K562 (cell line): Measurements from ENCODE around the gene ASIC3. TPM values are rescaled to one million over a fixed set of nuclear protein-coding genes. Genes with fewer than 3 reads are reported as not detected.

Source experiments
- E2F6 ChIP-seq, 2 experiments: IDR thresholded peaks; 2 replicates each; pipeline ENCODE4 v1.6.1; 2011; ENCODE audit warnings: borderline replicate concordance in 1 of 2, control low read depth in 1 of 2, low read depth in 1 of 2, low read length in 1 of 2, mild to moderate bottlenecking in 1 of 2, mixed read lengths in 1 of 2, moderate library complexity in 1 of 2; ENCODE audit not compliant: insufficient read depth in 1 of 2, insufficient read length in 1 of 2, poor library complexity in 1 of 2, severe bottlenecking in 1 of 2; ENCODE audit errors: extremely low read depth in 1 of 2
- ELK3 ChIP-seq: fragments of 450-650 bp; formaldehyde crosslinking; IDR thresholded peaks from 2 replicates; pipeline ENCODE4 v1.4.0; 2020; ENCODE audit warnings: mild to moderate bottlenecking
- HEY1 ChIP-seq: fragments of 250-450 bp; sonication (Bioruptor Pico); IDR thresholded peaks from 2 replicates; pipeline ENCODE4 v1.5.0; 2020; ENCODE audit warnings: mild to moderate bottlenecking, moderate library complexity, borderline replicate concordance
- HNRNPK ChIP-seq: fragments of 200-400 bp; formaldehyde crosslinking; IDR thresholded peaks from one replicate; pipeline ENCODE4 v1.6.1; 2018; ENCODE audit warnings: mild to moderate bottlenecking, low read depth, low read length; ENCODE audit not compliant: poor library complexity, severe bottlenecking
- IRF1 ChIP-seq: sonication (generic); formaldehyde crosslinking; IDR thresholded peaks from 2 replicates; pipeline ENCODE4 v1.8.0; 2022; ENCODE audit warnings: missing genetic modification reagents, mild to moderate bottlenecking, borderline replicate concordance
- JUND ChIP-seq, 2 experiments: IDR thresholded peaks; 2 replicates in 1 of 2; 3 replicates in 1 of 2; pipeline ENCODE4 v1.6.1; 2011; ENCODE audit warnings: borderline replicate concordance in 2 of 2, low read depth in 2 of 2, low read length in 2 of 2, improper control_type of control experiment in 1 of 2, missing biosample characterization in 1 of 2, missing genetic modification characterization in 1 of 2, missing genetic modification reagents in 1 of 2
- KDM2B ChIP-seq: fragments of 250-450 bp; sonication (Bioruptor Pico); IDR thresholded peaks from 2 replicates; pipeline ENCODE4 v1.8.0; 2021; ENCODE audit warnings: mild to moderate bottlenecking, moderate library complexity
- KLF6 ChIP-seq: fragments of 250-450 bp; sonication (Bioruptor Pico); IDR thresholded peaks from 2 replicates; pipeline ENCODE4 v1.4.0; 2020; ENCODE audit warnings: mild to moderate bottlenecking, moderate library complexity, borderline replicate concordance
- MIER1 ChIP-seq: fragments of 450-650 bp; IDR thresholded peaks from 2 replicates; pipeline ENCODE4 v1.6.1; 2016; ENCODE audit warnings: antibody characterized with exemption, mild to moderate bottlenecking, low read depth
- PCBP1 ChIP-seq: fragments of 200-400 bp; formaldehyde crosslinking; IDR thresholded peaks from 2 replicates; pipeline ENCODE4 v1.6.1; 2018; ENCODE audit warnings: mild to moderate bottlenecking, low read depth, low read length; ENCODE audit not compliant: poor library complexity, severe bottlenecking
- PHB ChIP-seq: fragments of 250-450 bp; sonication (Bioruptor Pico); IDR thresholded peaks from 2 replicates; pipeline ENCODE4 v1.5.0; 2021
- PTTG1 ChIP-seq: fragments of 450-650 bp; IDR thresholded peaks from 2 replicates; pipeline ENCODE4 v1.6.1; 2016; ENCODE audit warnings: low read depth, mild to moderate bottlenecking, missing genetic modification characterization, missing compliant biosample characterization
- USF1 ChIP-seq: sonication (generic); formaldehyde crosslinking; IDR thresholded peaks from 2 replicates; pipeline ENCODE4 v1.9.0; 2022; ENCODE audit warnings: mild to moderate bottlenecking, missing genetic modification reagents
- ZKSCAN1 ChIP-seq: fragments of 150-350 bp; IDR thresholded peaks from 2 replicates; pipeline ENCODE4 v1.6.1; 2016; ENCODE audit warnings: low read depth, low read length
- ZNF436 ChIP-seq: fragments of 250-450, 450-650 bp; sonication (Bioruptor Pico); formaldehyde crosslinking; IDR thresholded peaks from 2 replicates; pipeline ENCODE4 v1.7.0; 2020; ENCODE audit warnings: mild to moderate bottlenecking
- ZNF518B ChIP-seq: fragments of 250-450 bp; sonication (Bioruptor Pico); IDR thresholded peaks from 2 replicates; pipeline ENCODE4 v1.5.0; 2021; ENCODE audit warnings: mild to moderate bottlenecking, moderate library complexity
- ZNF551 ChIP-seq: fragments of 250-450 bp; sonication (Bioruptor Pico); IDR thresholded peaks from 2 replicates; pipeline ENCODE4 v1.5.0; 2021; ENCODE audit warnings: mild to moderate bottlenecking, moderate library complexity
- ZNF766 ChIP-seq: fragments of 200-800 bp; sonication (Bioruptor generic); conservative IDR thresholded peaks from 2 replicates; pipeline ENCODE4 v1.6.1; 2016; ENCODE audit warnings: missing genetic modification characterization, missing compliant biosample characterization
- polyA plus RNA-seq, 8 experiments: library from polyadenylated mRNA; depleted of rRNA in 4 of 8; stranded (reverse) in 5 of 8; unstranded in 3 of 8; fragments of >200 nt; fragmentation: Nextera tagmentation in 2 of 8; fragmentation: Illumina TruSeq in 1 of 8; extraction: Ambion mirVana in 2 of 8; extraction: Trizol in 1 of 8; gene quantifications; 2 replicates each; pipeline versions ENCODE4 v1.2.1 to v1.2.3, GENCODE V29; 2011 to 2014; ENCODE audit warnings: inconsistent platforms in 1 of 8, missing spikeins in 1 of 8
- total RNA-seq, 7 experiments: library from RNA; depleted of rRNA in 6 of 7; stranded (reverse); fragments of >200 nt in 6 of 7; fragmentation: Illumina TruSeq in 2 of 7; extraction: Trizol in 2 of 7; gene quantifications; 2 replicates each; pipeline versions ENCODE4 v1.2.1 to v1.2.3, GENCODE V29; 2011 to 2021; ENCODE audit warnings: low replicate concordance in 1 of 7

Gene ASIC3
- total and polyA plus RNA-seq, 9 of the 15 experiments (the other 6 are each of a cell fraction or from before 2014, with no cell fraction given): 0.11 to 5.0 (median 0.87) TPM

GRCh38 chr7:151008511-151009323 is 39.6 kb upstream of the ASIC3 start (continued):
- TF ChIP-seq PTTG1 (tag): peak; percentile 44; the same call in 1 of the 2 replicates
- TF ChIP-seq ZKSCAN1: peak; percentile 86
- peak; percentile 25 to 80 for TF ChIP-seq E2F6 (IDR thresholded peaks at IDR 0.05; ENCODE audit: borderline replicate concordance in 1 of 2, extremely low read depth in 1 of 2, insufficient read depth in 1 of 2, insufficient read length in 1 of 2, low read depth in 1 of 2, low read length in 1 of 2, poor library complexity in 1 of 2, severe bottlenecking in 1 of 2)
- no peak for TF ChIP-seq HNRNPK
- TF ChIP-seq JUND (IDR thresholded peaks at IDR 0.05; ENCODE audit: borderline replicate concordance, low read depth, low read length): peak; percentile 83
- no peak; the same call in 2 of the 3 replicates for TF ChIP-seq JUND (tag; IDR thresholded peaks at IDR 0.05; ENCODE audit: borderline replicate concordance, low read depth, low read length)
- peak; percentile 84; the same call in 1 of the 2 replicates for TF ChIP-seq IRF1 (CRISPR knock-in tag)
- TF ChIP-seq KLF6 (CRISPR knock-in tag): no peak
- peak; percentile 71 for TF ChIP-seq USF1 (CRISPR knock-in tag)
- TF ChIP-seq KDM2B (CRISPR knock-in tag): peak; percentile 46; the same call in 1 of the 2 replicates
- peak; percentile 50 for TF ChIP-seq PCBP1
- TF ChIP-seq ZNF766 (CRISPR knock-in tag): peak; percentile 76; the same call in 1 of the 2 replicates
- TF ChIP-seq ELK3 (CRISPR knock-in tag): no peak
- TF ChIP-seq HEY1: peak; percentile 27; the same call in 1 of the 2 replicates
- no peak for TF ChIP-seq ZNF436 (CRISPR knock-in tag)
- no peak for TF ChIP-seq ZNF518B
- no peak for TF ChIP-seq PHB
- TF ChIP-seq ZNF551 (CRISPR knock-in tag): no peak
- TF ChIP-seq MIER1: 0 out of 2 replicates have a peak, but pooled peaks have one; percentile 54
